ENCODE measurements around the gene TMEM233.

Gene TMEM233

GRCh38 chr12:119660076-119660475 lies 66.5 kb downstream of the TMEM233 start:
- no peak for DNase-seq

GRCh38 chr12:119661882-119662281 lies 68.3 kb downstream of the TMEM233 start:
- DNase-seq = no peak

- DNase-seq = no peak
Measured at GRCh38 chr12:119664642-119665041, 71.1 kb downstream of the TMEM233 start.

DNA sequence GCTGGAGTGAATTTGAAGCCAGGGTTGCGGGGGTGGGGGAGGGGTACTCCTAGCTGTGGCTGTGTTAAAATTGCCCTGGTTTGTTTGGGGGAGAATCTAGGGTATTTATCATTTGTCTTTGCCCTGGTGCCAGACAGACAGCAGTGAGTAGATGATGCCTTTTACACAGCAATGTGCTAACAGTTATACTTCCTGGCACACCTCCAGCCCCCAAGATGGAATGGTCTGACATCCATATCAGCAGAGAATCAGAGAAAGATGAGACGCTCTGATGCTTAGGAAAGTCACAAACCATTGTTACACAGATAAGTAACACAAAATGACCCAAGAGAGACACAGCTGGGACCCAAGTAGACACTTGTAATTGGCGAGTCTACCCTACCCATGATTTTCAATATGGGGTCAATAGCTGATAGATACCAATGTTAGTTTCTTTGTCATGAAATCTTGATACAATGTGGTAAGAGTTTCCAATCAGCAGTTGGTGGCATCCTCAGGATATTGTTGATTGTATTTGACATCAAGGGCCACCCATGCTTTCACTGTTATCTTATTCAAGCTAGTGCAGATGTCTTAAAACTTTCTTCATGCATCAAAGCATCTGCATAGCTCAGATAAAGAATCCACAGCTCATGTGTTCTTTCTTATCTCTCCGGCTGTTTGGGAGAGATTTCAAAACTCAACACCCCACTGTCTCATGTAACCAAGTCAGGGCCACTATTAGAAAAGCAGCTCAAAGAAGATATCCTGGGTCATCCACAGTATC lies 71.8 kb downstream of the TMEM233 start:
- no peak for DNase-seq

DNA sequence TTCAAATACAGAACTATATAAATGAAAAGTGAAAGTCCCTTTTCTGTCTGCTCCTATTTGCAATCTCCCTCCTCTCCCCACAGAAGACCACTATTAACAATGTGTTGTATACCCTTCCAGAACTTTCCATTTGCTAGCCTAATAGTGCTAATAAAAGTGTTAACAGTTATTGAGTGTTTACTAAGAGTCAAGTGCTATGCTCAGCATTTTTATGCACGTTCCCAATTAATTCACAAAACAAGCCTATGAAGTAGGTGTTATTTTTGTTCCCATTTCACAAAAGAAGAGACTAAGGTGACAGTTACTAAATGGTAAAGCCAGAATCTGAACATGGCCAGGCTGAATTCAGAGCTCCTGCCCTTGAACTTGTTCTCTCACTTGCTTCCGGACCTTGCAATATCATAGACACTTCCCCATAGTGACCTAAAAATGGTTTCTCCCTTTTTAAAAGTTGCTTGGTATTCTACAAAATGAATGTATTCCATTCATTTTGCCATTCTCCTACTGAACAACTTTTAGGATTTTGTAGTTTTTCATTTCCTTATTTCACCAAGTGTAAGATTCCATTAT lies 72.7 kb downstream of the TMEM233 start:
- no peak for DNase-seq

DNA sequence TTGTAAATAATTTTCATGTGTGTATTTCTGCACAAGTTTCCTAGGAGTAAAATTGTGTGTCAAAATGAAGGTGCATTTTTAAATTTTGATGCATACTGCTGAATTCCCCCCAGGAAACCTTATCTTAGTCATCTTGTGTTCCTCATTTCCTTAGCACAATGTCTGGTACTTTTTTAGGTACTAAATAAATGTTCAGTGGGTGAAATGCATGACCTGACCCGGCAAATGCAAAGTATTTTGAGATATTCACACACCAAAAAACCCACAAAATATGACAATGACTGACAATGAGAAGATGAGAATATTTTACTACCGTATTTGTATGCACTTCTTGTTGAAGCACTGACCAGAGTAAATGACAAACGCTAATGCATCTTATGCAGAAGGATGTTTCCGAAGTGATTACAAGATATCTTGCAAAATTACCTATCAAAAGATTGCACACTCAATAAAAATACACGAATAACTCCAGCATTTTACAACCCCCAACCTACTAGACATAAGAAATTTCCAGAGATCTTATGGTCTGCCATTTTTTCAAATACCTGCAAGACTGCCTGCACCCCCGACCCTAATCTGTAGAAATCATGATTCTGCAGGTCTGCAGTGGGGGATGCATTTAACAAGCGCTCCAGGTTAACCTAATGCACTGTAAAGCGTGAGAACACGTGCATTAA lies 73.5 kb downstream of the TMEM233 start:
- no peak for DNase-seq

DNA sequence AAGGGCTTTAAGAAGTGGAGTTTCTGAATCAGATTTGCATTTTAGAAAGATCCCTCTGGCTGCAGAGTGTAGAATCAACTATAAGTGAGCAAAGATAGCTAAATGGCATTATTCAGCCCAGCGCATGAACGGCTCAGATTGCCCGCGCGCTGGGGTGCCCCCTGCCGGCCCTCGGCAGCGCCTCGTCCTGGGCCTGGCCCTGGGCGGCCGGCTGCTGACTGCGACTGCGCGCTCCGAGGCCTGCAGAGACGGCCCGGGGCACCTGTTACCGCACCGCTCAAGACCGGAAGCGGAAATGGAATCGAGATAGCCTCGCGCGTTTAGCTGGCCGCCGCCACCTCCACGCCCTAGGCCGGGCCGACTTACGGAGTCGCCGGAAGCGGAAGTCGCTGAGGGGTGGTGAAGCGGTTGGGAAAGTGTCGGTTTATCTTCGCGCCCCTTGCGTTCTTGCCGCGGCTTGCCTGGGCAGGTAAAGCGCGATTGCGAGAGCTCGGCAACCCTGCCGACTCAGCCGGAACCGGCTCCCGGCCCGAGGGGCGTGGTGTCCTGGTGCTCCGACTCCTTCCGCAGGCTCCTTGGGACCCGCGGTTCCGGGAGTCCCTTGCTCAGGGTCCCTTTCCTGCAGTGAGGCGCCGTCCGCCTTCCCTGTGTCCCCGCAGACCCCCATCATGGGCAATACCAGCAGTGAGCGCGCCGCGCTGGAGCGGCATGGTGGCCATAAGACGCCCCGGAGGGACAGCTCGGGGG lies 74.2 kb downstream of the TMEM233 start, which contains the start of gene PRKAB1:
Gene PRKAB1 (plus strand): TSS at position 557 of the 747 bp plus-strand sequence. CDS start 112 bp downstream, at position 669.
- peak; percentile 85 for DNase-seq

DNA sequence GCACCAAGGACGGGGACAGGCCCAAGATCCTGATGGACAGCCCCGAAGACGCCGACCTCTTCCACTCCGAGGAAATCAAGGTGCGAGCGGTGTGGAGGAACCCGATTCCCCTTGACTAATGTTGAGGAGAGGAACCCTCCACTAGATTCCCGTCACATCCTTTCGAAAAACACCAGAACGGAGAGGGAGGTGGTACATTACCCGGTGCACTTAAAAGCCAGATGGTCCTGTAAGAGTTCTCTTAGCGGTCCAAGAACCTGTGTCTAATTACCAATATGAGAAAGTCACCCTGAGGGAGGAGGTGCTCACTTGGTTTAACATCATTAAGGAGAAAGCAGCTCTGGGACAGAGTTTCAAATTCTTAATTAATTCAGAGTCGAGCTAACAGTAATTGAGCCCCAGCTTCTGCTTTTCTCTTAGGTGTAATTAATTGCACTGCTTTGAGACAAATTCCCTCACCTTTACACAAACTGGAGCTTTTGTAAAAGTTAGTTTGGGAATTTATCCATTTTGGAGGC lies 74.8 kb downstream of the TMEM233 start:
- DNase-seq = no peak

GRCh38 chr12:119669744-119670472 lies 76.3 kb downstream of the TMEM233 start:
- no peak for DNase-seq

DNA sequence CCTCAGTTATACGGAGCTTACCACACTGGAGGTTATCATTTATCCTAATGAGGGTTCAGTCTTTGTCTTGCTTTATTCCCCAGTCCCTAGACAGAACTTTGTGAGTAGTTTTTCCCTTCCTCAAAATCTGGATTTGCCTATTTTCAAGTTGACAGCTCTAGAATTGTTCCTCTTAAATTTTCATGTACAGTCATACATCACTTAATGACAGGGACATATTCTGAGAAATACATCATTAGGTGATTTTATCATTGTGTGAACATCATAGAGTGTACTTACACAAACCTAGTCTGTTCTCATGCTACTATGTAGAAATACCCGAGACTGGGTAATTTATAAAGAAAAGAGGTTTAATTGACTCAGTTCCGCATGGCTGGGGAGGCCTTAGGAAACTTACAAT lies 77.5 kb downstream of the TMEM233 start:
- no peak for DNase-seq

- DNase-seq = no peak
Measured at GRCh38 chr12:119672194-119672593, 78.6 kb downstream of the TMEM233 start.

DNA sequence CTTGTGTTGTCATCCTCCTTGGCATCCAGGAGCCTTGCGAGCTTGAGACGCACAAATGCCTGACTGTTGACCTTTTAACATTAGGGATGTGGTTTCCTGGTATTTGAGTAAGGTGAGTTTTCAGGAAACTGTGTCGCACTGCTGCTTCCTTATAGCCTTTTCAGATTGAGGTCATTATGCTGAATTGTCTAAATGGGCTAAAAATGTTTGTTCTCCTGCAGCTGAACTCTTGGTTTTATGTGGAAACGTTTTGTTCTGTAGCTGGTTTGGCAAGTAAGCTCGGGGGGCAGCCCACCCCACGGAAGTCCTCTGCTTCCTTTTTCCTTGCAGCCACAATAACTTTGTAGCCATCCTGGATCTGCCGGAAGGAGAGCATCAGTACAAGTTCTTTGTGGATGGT lies 80.1 kb downstream of the TMEM233 start:
- DNase-seq = no peak

GRCh38 chr12:119674560-119674959 lies 81.0 kb downstream of the TMEM233 start:
- no peak for DNase-seq

GRCh38 chr12:119676022-119676421 lies 82.4 kb downstream of the TMEM233 start:
- DNase-seq = no peak

DNA sequence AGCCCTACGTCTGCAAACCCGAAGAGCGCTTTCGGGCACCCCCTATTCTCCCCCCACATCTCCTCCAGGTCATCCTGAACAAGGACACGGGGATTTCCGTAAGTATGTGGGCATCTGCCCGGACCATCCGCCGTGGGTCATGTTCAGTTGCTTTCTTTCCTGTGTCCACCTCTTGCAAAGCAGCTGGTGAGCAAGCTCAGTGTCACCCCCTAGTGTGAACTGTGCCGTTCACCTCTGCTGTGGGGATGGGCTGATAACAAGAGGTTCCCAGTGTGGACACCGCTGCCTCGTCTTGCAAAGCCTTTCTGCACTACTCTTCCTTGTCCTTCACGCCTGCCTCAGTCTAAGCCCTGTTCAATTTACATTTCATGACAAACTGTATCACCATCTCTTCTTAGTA lies 83.0 kb downstream of the TMEM233 start:
- no peak for DNase-seq

- DNase-seq = no peak
Measured at GRCh38 chr12:119678459-119678858, 84.9 kb downstream of the TMEM233 start.

GRCh38 chr12:119679081-119679480 lies 85.5 kb downstream of the TMEM233 start:
- DNase-seq = no peak

- DNase-seq = no peak
Measured at GRCh38 chr12:119679490-119679889, 85.9 kb downstream of the TMEM233 start.

DNA sequence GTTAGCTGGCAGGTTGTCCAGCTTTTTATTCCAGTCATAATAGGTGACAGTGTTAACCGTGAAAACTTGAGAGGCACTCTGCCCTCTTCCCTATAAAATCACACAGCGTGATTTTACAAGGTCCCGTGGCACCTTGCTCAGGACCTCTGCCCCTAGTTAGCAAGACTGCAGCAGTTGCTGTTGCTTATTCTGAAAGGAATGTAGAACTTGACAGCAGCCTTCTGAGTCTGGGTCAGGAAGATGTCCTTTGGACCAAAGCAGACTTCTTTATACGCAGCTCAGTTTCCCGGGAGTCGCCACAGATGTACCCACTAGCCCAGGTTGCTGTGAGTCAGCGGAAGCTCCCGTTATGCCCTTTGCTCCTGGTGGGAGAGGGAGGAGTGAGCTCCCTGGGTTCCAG lies 87.5 kb downstream of the TMEM233 start:
- no peak for DNase-seq

- DNase-seq = no peak
Measured at GRCh38 chr12:119681728-119682638, 88.4 kb downstream of the TMEM233 start.

- DNase-seq = no peak
Measured at GRCh38 chr12:119682639-119683252, 89.2 kb downstream of the TMEM233 start.
